Measurements from ENCODE around the gene MTMR3.

GRCh38 chr22:30064172-30064571, 181.2 kb downstream of the MTMR3 start:
- TF ChIP-seq CTCF (conservative IDR thresholded peaks at IDR 0.05; ENCODE audit: low read length) (no peak), EZH2phosphoT487 (IDR thresholded peaks at IDR 0.05; ENCODE audit: borderline replicate concordance, low read depth, low read length) (no peak)

All from OCI-LY7 (cell line).